Measurements from ENCODE around the gene PIPOX.

GRCh38 chr17:29050176-29050575 is 7.2 kb downstream of the PIPOX start:
- no peak for TF ChIP-seq CTCF (IDR thresholded peaks at IDR 0.05; ENCODE audit: low read length)
- no peak for TF ChIP-seq EZH2 (IDR thresholded peaks at IDR 0.05; ENCODE audit: borderline replicate concordance, low read length)
